Upper lobe of left lung (tissue), 4 donors: ENCODE measurements around the gene C11orf58.

ENCODE experiments used
- EP300 ChIP-seq, 4 donors: sonication (generic); formaldehyde crosslinking; IDR thresholded peaks; one replicate each; pipeline ENCODE4 v1.5.1; 2017; ENCODE audit warnings: antibody characterized with exemption in 4 of 4, control low read depth in 2 of 4
- POLR2A ChIP-seq, 4 donors: fragments of 450-650 bp; IDR thresholded peaks; one replicate each; pipeline ENCODE4 v1.5.1; 2016 to 2017; ENCODE audit warnings: antibody characterized with exemption in 4 of 4, mild to moderate bottlenecking in 2 of 4
- POLR2AphosphoS5 ChIP-seq, 2 donors: sonication (generic); formaldehyde crosslinking; IDR thresholded peaks; one replicate each; pipeline ENCODE4 v1.5.1; 2017; ENCODE audit warnings: antibody characterized with exemption in 2 of 2
- TF ChIP-seq, protein P1 (sequence below), 6 experiments: fragments of 450-650 bp in 4 of 6; fragments of 200-600 bp in 2 of 6; sonication (generic) in 2 of 6; IDR thresholded peaks; one replicate each; pipeline ENCODE4 v1.5.1; 2016 to 2019; ENCODE audit warnings: antibody characterized with exemption in 6 of 6

DNA sequence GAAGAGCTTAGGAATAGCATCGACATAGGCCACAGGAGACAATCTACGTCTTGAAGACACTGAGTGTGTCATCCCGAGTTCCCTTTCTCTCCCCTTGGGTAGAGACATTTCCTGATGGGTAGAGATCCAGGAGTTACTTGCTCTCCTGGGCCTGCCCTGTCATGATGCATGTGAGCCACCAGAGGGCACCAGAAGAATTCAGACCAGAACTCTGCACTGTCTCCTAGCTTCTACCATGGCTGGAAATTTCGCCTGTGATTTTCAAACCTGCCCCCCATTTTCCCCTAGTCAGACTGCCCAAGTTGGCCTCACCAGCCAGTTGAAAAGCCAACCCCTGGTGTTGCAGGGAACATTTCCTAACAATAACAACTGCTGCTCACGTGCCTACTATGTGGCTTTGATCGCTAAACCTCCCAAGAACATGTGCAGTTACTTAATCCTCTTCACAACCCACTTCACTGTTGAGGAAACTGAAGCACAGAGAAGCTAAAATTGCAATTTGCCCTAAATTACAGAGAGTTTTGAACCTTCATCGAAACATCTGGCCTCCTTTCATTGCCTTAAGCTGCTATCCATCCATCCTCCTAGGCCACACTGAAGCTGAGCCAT, 47.2 kb downstream of the C11orf58 start:
- TF ChIP-seq, protein P1, sequence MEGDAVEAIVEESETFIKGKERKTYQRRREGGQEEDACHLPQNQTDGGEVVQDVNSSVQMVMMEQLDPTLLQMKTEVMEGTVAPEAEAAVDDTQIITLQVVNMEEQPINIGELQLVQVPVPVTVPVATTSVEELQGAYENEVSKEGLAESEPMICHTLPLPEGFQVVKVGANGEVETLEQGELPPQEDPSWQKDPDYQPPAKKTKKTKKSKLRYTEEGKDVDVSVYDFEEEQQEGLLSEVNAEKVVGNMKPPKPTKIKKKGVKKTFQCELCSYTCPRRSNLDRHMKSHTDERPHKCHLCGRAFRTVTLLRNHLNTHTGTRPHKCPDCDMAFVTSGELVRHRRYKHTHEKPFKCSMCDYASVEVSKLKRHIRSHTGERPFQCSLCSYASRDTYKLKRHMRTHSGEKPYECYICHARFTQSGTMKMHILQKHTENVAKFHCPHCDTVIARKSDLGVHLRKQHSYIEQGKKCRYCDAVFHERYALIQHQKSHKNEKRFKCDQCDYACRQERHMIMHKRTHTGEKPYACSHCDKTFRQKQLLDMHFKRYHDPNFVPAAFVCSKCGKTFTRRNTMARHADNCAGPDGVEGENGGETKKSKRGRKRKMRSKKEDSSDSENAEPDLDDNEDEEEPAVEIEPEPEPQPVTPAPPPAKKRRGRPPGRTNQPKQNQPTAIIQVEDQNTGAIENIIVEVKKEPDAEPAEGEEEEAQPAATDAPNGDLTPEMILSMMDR (IDR thresholded peaks at IDR 0.05): peak; percentile 81 to 92 (median 83)
- TF ChIP-seq POLR2A (IDR thresholded peaks at IDR 0.05) (no peak), POLR2AphosphoS5 (IDR thresholded peaks at IDR 0.05) (no peak), EP300 (IDR thresholded peaks at IDR 0.05) (no peak)
